ENCODE results near the gene GSS.

Gene GSS

DNA sequence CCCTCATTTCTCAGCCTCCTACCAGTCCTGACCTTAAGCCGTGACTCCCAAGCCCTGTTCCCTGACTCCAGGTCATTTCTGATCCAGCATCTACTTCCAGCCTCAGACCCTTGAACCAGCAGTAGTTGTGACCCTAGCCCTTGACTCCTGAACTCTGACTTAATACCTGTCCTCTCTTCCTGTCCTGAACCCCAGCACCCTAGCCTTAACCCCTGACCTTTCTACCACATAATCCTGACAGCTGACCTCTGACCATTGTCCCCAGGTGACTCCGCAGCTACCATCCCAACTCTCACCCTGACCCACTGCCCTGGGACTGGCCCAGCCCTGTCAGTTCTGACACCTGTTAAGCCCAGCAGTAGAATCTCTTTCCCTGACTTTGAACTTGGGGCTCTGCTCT lies 42.2 kb upstream of the GSS start:
- no peak for DNase-seq (ENCODE audit: low read depth, low spot score)
- H3K4me3 ChIP-seq (ENCODE audit: low read depth, low read length), result no peak overlapping the region
- TF ChIP-seq, protein P1, sequence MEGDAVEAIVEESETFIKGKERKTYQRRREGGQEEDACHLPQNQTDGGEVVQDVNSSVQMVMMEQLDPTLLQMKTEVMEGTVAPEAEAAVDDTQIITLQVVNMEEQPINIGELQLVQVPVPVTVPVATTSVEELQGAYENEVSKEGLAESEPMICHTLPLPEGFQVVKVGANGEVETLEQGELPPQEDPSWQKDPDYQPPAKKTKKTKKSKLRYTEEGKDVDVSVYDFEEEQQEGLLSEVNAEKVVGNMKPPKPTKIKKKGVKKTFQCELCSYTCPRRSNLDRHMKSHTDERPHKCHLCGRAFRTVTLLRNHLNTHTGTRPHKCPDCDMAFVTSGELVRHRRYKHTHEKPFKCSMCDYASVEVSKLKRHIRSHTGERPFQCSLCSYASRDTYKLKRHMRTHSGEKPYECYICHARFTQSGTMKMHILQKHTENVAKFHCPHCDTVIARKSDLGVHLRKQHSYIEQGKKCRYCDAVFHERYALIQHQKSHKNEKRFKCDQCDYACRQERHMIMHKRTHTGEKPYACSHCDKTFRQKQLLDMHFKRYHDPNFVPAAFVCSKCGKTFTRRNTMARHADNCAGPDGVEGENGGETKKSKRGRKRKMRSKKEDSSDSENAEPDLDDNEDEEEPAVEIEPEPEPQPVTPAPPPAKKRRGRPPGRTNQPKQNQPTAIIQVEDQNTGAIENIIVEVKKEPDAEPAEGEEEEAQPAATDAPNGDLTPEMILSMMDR (IDR thresholded peaks at IDR 0.05; ENCODE audit: low read depth, low read length), result no peak
- in situ Hi-C loops (cut with HindIII; ENCODE audit: low sequenced_read_pairs), result no loop called here

DNA sequence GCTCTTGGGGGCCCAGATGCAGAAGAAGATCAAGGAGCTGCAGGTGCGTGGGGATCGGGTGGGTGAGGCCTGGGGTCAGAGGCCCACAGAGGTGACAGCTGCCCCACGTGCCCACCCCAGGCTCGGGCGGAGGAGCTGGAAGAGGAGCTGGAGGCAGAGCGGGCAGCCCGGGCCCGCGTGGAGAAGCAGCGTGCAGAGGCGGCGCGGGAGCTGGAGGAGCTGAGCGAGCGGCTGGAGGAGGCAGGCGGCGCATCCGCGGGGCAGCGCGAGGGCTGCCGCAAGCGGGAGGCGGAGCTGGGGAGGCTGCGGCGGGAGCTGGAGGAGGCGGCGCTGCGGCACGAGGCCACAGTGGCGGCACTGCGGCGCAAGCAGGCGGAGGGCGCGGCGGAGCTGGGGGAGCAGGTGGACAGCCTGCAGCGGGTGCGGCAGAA lies 41.5 kb upstream of the GSS start:
- H3K4me3 ChIP-seq (ENCODE audit: low read depth, low read length), result no peak overlapping the region
- in situ Hi-C loops (cut with HindIII; ENCODE audit: low sequenced_read_pairs), result no loop called here
- no peak for DNase-seq (ENCODE audit: low read depth, low spot score)
- TF ChIP-seq, protein P1 (IDR thresholded peaks at IDR 0.05; ENCODE audit: low read depth, low read length), result no peak

DNA sequence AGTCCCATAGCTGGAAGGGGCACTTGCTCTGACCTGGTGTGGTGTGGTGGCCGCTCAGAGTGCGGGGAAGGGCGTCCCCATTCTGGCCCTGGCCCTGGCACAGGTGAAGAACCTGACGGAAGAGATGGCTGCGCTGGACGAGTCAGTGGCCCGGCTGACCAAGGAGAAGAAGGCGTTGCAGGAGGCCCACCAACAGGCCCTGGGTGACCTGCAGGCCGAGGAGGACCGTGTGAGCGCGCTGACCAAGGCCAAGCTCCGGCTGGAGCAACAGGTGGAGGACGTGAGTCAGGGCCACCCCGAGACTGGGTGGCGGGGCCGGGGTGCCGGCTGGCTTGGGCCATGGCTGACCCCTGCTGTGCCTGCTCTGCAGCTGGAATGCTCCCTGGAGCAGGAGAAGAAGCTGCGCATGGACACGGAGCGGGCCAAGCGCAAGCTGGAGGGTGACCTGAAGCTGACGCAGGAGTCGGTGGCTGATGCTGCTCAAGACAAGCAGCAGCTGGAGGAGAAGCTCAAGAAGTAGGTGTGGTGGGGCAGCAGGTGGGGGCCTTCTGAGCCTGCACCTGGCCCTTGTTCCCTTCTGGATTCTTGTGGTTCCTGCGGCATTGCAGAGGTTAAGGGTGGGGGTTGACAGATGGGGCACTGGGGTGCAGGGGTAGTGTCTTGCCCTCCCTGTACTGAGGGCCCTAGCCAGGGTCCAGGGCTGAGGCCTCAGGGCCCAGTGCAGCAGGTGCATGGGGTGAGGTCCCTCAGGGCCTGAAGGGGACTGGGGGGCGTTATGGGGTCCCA lies 40.8 kb upstream of the GSS start:
- in situ Hi-C loops (cut with HindIII; ENCODE audit: low sequenced_read_pairs), result no loop called here
- DNase-seq (ENCODE audit: low read depth, low spot score), result no peak

DNA sequence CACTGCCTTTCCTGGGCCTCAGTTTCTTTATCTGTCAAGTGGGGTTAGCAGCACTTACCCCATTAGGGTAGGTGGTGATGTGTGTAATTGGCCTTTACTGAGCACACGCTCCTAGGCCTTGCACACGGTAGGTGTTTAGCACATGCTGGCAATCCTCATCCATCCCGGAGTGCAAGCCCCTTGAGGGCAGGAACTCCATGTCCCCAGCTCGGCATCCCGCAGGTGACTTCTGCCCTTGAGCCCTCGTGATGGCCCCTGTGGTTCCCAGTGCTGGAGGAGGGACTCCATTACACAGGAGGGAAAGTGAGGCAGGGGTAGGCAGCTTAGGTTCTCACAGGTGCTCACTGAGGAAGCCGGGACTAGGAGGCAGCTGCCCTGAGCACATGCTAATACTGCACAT lies 40.1 kb upstream of the GSS start:
- in situ Hi-C loops (cut with HindIII; ENCODE audit: low sequenced_read_pairs), result no loop called here
- TF ChIP-seq, protein P1 (IDR thresholded peaks at IDR 0.05; ENCODE audit: low read depth, low read length), result no peak
- H3K4me3 ChIP-seq (ENCODE audit: low read depth, low read length), result no peak overlapping the region
- no peak for DNase-seq (ENCODE audit: low read depth, low spot score)

More for the DNA sequence above, 40.8 kb upstream of the GSS start:
- TF ChIP-seq, protein P1 (IDR thresholded peaks at IDR 0.05; ENCODE audit: low read depth, low read length), result no peak
- no peak overlapping the region for H3K4me3 ChIP-seq (ENCODE audit: low read depth, low read length)

DNA sequence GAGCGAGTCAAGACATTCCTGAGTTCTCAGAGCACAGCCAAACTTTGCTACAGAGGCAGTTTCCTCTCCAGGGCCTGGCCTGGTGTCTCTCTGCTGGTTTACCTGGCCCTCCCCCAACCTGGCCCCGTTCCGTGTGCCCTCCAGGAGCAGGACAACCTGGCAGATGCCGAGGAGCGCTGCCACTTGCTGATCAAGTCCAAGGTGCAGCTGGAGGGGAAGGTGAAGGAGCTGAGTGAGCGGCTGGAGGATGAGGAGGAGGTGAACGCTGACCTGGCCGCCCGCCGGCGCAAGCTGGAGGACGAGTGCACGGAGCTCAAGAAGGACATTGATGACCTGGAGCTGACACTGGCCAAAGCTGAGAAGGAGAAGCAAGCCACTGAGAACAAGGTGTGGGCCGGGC lies 39.6 kb upstream of the GSS start:
- in situ Hi-C loops (cut with HindIII; ENCODE audit: low sequenced_read_pairs), result no loop called here
- no peak overlapping the region for H3K4me3 ChIP-seq (ENCODE audit: low read depth, low read length)
- DNase-seq (ENCODE audit: low read depth, low spot score), result no peak
- TF ChIP-seq, protein P1 (IDR thresholded peaks at IDR 0.05; ENCODE audit: low read depth, low read length), result no peak

DNA sequence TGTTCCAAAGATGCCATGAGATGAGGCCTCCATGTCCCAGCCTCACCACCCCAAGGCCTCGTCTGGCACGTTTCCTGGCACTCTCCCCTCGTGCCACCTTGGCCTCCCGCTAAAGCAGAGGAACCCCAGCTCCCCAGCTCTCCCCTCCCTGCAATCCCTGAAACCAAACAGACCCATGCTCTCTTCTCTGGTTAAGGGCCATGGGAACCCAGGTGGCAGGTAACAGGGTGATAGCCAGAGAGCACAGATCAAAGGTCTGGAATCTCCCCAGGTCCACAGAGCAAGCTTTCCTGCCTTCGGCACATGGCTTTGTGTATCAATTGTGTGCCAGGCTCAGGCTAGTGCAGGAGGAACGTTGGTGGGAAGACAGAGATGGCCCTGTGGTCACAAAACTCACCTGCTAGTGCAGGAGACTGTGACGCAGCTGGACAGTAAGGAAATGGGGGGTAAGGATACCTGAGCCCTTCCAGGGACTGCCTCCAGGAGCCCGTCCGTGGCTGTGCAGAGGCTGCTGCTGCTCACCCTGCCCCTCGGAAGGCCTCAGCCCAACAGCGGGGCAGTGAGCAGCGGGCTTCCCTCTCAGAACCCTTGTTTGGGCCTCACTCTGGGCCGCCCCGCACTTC lies 39.0 kb upstream of the GSS start:
- TF ChIP-seq, protein P1 (IDR thresholded peaks at IDR 0.05; ENCODE audit: low read depth, low read length), result no peak
- in situ Hi-C loops (cut with HindIII; ENCODE audit: low sequenced_read_pairs), result no loop called here
- H3K4me3 ChIP-seq (ENCODE audit: low read depth, low read length), result no peak overlapping the region
- DNase-seq (ENCODE audit: low read depth, low spot score), result no peak

Data from astrocyte of the spinal cord (primary cell).